ENCODE measurements around the gene OTULIN.

OTULIN gene

DNA sequence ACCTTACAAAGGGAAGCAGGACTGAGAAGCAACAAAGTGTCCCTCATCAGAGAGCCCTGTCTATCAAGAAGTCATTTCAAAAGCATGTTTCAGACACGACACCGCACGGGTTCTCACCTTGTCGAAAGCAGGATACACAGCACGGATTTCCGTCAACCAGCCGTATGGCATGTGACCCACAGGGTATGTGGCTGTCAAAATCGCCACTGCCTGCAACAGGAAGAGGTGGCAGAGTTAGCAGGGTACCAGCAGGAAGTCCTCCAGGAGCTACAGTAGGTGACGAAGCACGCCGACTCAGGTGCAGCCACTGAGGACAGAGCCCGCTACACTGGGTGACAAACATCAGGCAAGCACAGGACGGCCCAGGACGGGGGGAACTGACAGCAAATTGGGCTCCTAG lies 81.2 kb downstream of the OTULIN start:
- TF ChIP-seq, protein P1, sequence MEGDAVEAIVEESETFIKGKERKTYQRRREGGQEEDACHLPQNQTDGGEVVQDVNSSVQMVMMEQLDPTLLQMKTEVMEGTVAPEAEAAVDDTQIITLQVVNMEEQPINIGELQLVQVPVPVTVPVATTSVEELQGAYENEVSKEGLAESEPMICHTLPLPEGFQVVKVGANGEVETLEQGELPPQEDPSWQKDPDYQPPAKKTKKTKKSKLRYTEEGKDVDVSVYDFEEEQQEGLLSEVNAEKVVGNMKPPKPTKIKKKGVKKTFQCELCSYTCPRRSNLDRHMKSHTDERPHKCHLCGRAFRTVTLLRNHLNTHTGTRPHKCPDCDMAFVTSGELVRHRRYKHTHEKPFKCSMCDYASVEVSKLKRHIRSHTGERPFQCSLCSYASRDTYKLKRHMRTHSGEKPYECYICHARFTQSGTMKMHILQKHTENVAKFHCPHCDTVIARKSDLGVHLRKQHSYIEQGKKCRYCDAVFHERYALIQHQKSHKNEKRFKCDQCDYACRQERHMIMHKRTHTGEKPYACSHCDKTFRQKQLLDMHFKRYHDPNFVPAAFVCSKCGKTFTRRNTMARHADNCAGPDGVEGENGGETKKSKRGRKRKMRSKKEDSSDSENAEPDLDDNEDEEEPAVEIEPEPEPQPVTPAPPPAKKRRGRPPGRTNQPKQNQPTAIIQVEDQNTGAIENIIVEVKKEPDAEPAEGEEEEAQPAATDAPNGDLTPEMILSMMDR (IDR thresholded peaks at IDR 0.05; ENCODE audit: insufficient read depth, low read depth, low read length, missing control alignments), result no peak
- DNase-seq (ENCODE audit: low read depth), result peak; percentile 32

GRCh38 chr5:14748180-14748900 lies 83.8 kb downstream of the OTULIN start:
- H3K4me3 ChIP-seq (ENCODE audit: low read depth, low read length), result no peak overlapping the region
- TF ChIP-seq, protein P1 (IDR thresholded peaks at IDR 0.05; ENCODE audit: insufficient read depth, low read depth, low read length, missing control alignments), result no peak

More for the DNA sequence above, 81.2 kb downstream of the OTULIN start:
- no peak overlapping the region for H3K4me3 ChIP-seq (ENCODE audit: low read depth, low read length)

More at GRCh38 chr5:14748180-14748900, 83.8 kb downstream of the OTULIN start:
- DNase-seq (ENCODE audit: low read depth), result no peak
